Measurements from ENCODE around the gene SLC9A3.

- TF ChIP-seq POLR2A (IDR thresholded peaks at IDR 0.05; ENCODE audit: insufficient read depth in 1 of 2, low read depth in 2 of 2, low read length in 2 of 2) (no peak), EZH2 (conservative IDR thresholded peaks at IDR 0.05; ENCODE audit: low read depth, low read length) (no peak), TFAP4 (IDR thresholded peaks at IDR 0.05; ENCODE audit: borderline replicate concordance, low read depth) (no peak), ZNF784 (CRISPR knock-in tag; IDR thresholded peaks at IDR 0.05; ENCODE audit: borderline replicate concordance) (no peak), HNRNPLL (IDR thresholded peaks at IDR 0.05; ENCODE audit: low read depth, low read length, poor library complexity, severe bottlenecking) (no peak)
Measured at GRCh38 chr5:471750-472058, 52.5 kb downstream of the SLC9A3 start.

All from HepG2 (cell line).